Mammary epithelial cell (primary cell): ENCODE results near the gene NDST4.

Source experiments
- EZH2 ChIP-seq: IDR thresholded peaks from 2 replicates; pipeline ENCODE4 v1.6.1; 2012; ENCODE audit warnings: low read length, inconsistent platforms, borderline replicate concordance
- TF ChIP-seq, protein P1 (sequence below), 2 donors: IDR thresholded peaks in 1 of 2; conservative IDR thresholded peaks in 1 of 2; 2 replicates each; pipeline ENCODE4 v1.5.1; 2011 to 2012; ENCODE audit warnings: inconsistent platforms in 2 of 2, low read length in 2 of 2, mild to moderate bottlenecking in 2 of 2, control low read depth in 1 of 2, low read depth in 1 of 2; ENCODE audit not compliant: insufficient read depth in 1 of 2; ENCODE audit errors: extremely low read depth in 1 of 2

DNA sequence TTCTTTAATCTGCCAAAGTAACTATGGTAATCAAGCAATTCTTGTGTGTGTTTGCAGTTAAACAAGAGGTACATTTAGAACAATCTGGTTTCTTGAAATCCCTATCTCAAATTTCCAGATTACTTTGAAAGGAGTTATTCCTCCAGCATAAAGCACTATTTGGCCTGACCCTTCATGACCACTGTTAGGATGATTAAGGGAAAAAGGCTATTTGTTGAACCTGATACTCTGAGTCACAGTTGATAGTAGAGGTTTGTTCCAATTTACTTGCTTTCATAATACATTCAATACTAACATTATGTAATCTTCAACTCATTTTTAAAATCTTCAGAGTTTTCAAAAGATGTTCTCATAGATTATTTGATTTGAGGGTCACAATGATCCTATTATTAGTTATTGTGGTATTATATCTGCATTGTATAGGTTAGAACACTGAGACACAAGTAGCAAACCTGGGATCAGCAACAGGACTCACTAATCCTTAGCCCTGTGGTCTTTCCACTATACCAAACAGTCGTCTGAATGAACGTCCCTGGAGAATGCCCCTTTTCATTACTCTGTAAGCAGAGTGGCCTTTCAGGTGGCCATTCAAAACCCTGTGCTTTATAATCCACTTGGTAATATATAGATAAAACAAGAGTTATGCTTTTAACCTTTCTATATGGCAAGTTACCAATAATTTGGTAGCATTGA lies 8.1 kb upstream of the NDST4 start:
- TF ChIP-seq, protein P1, sequence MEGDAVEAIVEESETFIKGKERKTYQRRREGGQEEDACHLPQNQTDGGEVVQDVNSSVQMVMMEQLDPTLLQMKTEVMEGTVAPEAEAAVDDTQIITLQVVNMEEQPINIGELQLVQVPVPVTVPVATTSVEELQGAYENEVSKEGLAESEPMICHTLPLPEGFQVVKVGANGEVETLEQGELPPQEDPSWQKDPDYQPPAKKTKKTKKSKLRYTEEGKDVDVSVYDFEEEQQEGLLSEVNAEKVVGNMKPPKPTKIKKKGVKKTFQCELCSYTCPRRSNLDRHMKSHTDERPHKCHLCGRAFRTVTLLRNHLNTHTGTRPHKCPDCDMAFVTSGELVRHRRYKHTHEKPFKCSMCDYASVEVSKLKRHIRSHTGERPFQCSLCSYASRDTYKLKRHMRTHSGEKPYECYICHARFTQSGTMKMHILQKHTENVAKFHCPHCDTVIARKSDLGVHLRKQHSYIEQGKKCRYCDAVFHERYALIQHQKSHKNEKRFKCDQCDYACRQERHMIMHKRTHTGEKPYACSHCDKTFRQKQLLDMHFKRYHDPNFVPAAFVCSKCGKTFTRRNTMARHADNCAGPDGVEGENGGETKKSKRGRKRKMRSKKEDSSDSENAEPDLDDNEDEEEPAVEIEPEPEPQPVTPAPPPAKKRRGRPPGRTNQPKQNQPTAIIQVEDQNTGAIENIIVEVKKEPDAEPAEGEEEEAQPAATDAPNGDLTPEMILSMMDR (conservative IDR thresholded peaks at IDR 0.05 in 1 of 2, IDR thresholded peaks at IDR 0.05 in 1 of 2; ENCODE audit: extremely low read depth in 1 of 2, insufficient read depth in 1 of 2, low read depth in 1 of 2, low read length in 2 of 2) = no peak
- TF ChIP-seq EZH2 = no peak
